Ishikawa (cell line): ENCODE results near the gene ITPRID2.

Experiments used
- EP300 ChIP-seq: IDR thresholded peaks from 2 replicates; pipeline ENCODE4 v1.6.1; 2012; ENCODE audit warnings: borderline replicate concordance
- YY1 ChIP-seq: IDR thresholded peaks from 2 replicates; pipeline ENCODE4 v1.6.1; 2012; ENCODE audit warnings: low read depth
- TF ChIP-seq, protein P1 (sequence below): IDR thresholded peaks from 2 replicates; pipeline ENCODE4 v1.6.1; 2012

DNA sequence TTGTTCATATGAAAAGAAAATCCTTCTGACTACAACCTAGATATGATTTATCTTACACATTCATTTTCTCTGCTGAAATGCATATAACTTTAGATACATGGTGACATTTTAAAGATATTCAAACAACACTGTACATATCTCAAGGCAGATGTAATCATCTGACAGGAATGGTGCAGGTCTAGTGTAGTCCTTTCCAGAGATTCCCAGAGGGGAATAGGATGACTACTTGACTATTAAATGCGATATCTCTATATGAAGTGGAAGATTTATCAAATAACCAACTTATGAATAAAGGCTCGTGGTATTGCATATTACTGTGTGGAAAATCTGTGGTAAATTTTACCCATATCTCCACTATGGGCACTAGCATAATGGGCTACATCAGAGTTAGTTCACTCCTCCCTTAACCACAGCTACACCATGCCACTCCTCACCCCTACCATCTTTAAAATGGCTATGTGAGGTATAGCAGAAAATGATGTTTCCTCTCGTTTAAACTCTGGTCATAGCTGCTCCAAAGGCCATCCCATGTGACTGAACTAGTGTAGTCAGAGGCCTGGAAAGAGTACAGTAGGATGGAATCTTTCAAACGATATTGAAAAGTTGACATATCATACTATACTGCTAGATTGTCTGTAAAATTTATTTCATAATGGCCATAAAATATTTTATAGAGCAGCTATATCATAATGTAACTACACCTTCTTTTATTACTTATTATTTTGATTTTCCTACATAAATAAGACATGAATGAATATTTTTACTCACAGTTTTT lies 9.1 kb upstream of the ITPRID2 start:
- TF ChIP-seq EP300 (no peak), YY1 (no peak)
- TF ChIP-seq, protein P1, sequence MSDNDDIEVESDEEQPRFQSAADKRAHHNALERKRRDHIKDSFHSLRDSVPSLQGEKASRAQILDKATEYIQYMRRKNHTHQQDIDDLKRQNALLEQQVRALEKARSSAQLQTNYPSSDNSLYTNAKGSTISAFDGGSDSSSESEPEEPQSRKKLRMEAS = no peak
